Small intestine (tissue), 7 donors: ENCODE data around the gene FGD4. TPM values are rescaled to one million over a fixed set of nuclear protein-coding genes. Genes with fewer than 3 reads are reported as not detected.
A peak's percentile ranks its signal among the peaks of the same experiment; 100 is the strongest.

Experiments used
- DNase-seq, 2 donors: peaks; one replicate each; pipeline versions ENCODE4 v3.0.0 to v3.0.0-alpha.2; 2013
- FAIRE-seq: peaks from 2 replicates; lab custom pipeline; 2012; peaks lifted over from hg19 to GRCh38; lab: Jason Lieb, UNC
- H3K27ac ChIP-seq, 3 donors: one replicate each; pipeline ENCODE4 v1.5.1; 2013; ENCODE audit warnings: low read length in 2 of 3, mild to moderate bottlenecking in 2 of 3, control low read depth in 1 of 3, inconsistent platforms in 1 of 3, low read depth in 1 of 3, moderate library complexity in 1 of 3
- H3K27me3 ChIP-seq, 3 donors: one replicate each; pipeline ENCODE4 v1.6.1; 2013; ENCODE audit warnings: low read length in 3 of 3, inconsistent platforms in 1 of 3; ENCODE audit not compliant: control insufficient read depth in 3 of 3, insufficient read depth in 3 of 3
- H3K36me3 ChIP-seq, 3 donors: one replicate each; pipeline ENCODE4 v1.6.1; 2013; ENCODE audit warnings: low read length in 3 of 3, inconsistent platforms in 1 of 3, low read depth in 1 of 3, mild to moderate bottlenecking in 1 of 3, moderate library complexity in 1 of 3; ENCODE audit not compliant: control insufficient read depth in 3 of 3, insufficient read depth in 2 of 3
- H3K4me1 ChIP-seq, 3 donors: one replicate each; pipeline ENCODE4 v1.6.1; 2013; ENCODE audit warnings: low read length in 2 of 3, inconsistent platforms in 1 of 3, low read depth in 1 of 3, mild to moderate bottlenecking in 1 of 3, moderate library complexity in 1 of 3; ENCODE audit not compliant: control insufficient read depth in 3 of 3, insufficient read depth in 2 of 3
- H3K4me3 ChIP-seq, 3 donors: one replicate each; pipeline ENCODE4 v1.5.1; 2013; ENCODE audit warnings: low read length in 3 of 3, control low read depth in 1 of 3, inconsistent platforms in 1 of 3, low read depth in 1 of 3, mild to moderate bottlenecking in 1 of 3, moderate library complexity in 1 of 3
- H3K9me3 ChIP-seq, 2 donors: one replicate each; pipeline ENCODE4 v1.6.1; 2013; ENCODE audit warnings: low read depth in 1 of 2, low read length in 1 of 2; ENCODE audit not compliant: control insufficient read depth in 2 of 2, insufficient read depth in 1 of 2
- WGBS, 3 donors: extraction: QIAGEN DNeasy Blood & Tissue Kit; methylation state at CpG; one replicate each; pipeline ENCODE4 v1.1.7; 2013; 5-methylcytosine and 5-hydroxymethylcytosine counted together
- polyA plus RNA-seq, 4 donors: library from polyadenylated mRNA; stranded (reverse) in 3 of 4; unstranded in 1 of 4; fragments of 200-250 nt in 3 of 4; fragments of 120-200 nt in 1 of 4; gene quantifications; one replicate each; pipeline versions ENCODE4 v1.2.1 to v1.2.3, GENCODE V29; 2013
- donor health status: healthy with polysubstance abuse.
- donor health status: control.
- donor health status: control.
- donor health status: Bipolar disorder and iron deficiency.
- donor health status: healthy.

Gene FGD4
- polyA plus RNA-seq, 4 donors = 8.2 to 21.4 (median 14.2) TPM

GRCh38 chr12:32661706-32662105 lies 262.3 kb downstream of the FGD4 start:
- 86 to 92% (median 87%) methylated on average over 7 of the region's 7 CpGs for WGBS, 3 donors
- no peaks in the 10 kb centered on the region for H3K36me3 ChIP-seq
- no peaks in the 10 kb centered on the region for H3K4me1 ChIP-seq
- no peak overlapping the region for H3K4me3 ChIP-seq
- H3K27me3 ChIP-seq = no peaks in the 10 kb centered on the region
- FAIRE-seq (no peak), DNase-seq (no peak)
- H3K9me3 ChIP-seq = no peaks in the 10 kb centered on the region
- no peak overlapping the region for H3K27ac ChIP-seq

GRCh38 chr12:32662665-32663064 lies 263.3 kb downstream of the FGD4 start:
- Histone ChIP-seq H3K27me3 (no peaks in the 10 kb centered on the region), H3K4me1 (no peaks in the 10 kb centered on the region), H3K9me3 (no peaks in the 10 kb centered on the region), H3K4me3 (no peak overlapping the region), H3K27ac (no peak overlapping the region), H3K36me3 (no peaks in the 10 kb centered on the region)
- 85 to 94% (median 87%) methylated on average over 2 of the region's 2 CpGs for WGBS, 3 donors
- DNase-seq (no peak), FAIRE-seq (no peak)

- 82 to 87% (median 83%) methylated on average over 14 of the region's 14 CpGs for WGBS, 3 donors
- H3K27me3 ChIP-seq = no peaks in the 10 kb centered on the region
- FAIRE-seq = no peak
- no peak overlapping the region for H3K27ac ChIP-seq
- no peak overlapping the region for H3K4me3 ChIP-seq
- peaks cover 0 to 9% of the 10 kb centered on the region in 2 donors for H3K9me3 ChIP-seq
- no peaks in the 10 kb centered on the region for H3K4me1 ChIP-seq
- H3K36me3 ChIP-seq = no peaks in the 10 kb centered on the region
- no peak for DNase-seq
Measured at GRCh38 chr12:32666018-32666417, 266.7 kb downstream of the FGD4 start.

GRCh38 chr12:32669584-32669983 lies 270.2 kb downstream of the FGD4 start:
- FAIRE-seq (no peak), DNase-seq (no peak)
- 86 to 96% (median 96%) methylated on average over 1 of the region's 1 CpG for WGBS, 3 donors
- Histone ChIP-seq H3K4me3 (no peak overlapping the region), H3K27me3 (no peaks in the 10 kb centered on the region), H3K27ac (no peak overlapping the region), H3K36me3 (no peaks in the 10 kb centered on the region), H3K9me3 (peaks cover 0 to 9% of the 10 kb centered on the region in 2 donors), H3K4me1 (no peaks in the 10 kb centered on the region)

GRCh38 chr12:32671930-32672780 lies 272.8 kb downstream of the FGD4 start:
- peak; percentile 69 to 73 for DNase-seq
- Histone ChIP-seq H3K4me1 (no peaks in the 10 kb centered on the region), H3K9me3 (peaks cover 0 to 9% of the 10 kb centered on the region in 2 donors), H3K36me3 (no peaks in the 10 kb centered on the region), H3K4me3 (no peak overlapping the region), H3K27me3 (no peaks in the 10 kb centered on the region), H3K27ac (no peak overlapping the region)
- FAIRE-seq = no peak
- 31 to 42% (median 35%) methylated on average over 11 of the region's 11 CpGs for WGBS, 3 donors

GRCh38 chr12:32679091-32679919 lies 279.9 kb downstream of the FGD4 start, which contains the start of gene DNM1L:
TSS of gene DNM1L (plus strand) at chr12:32679301. CDS start at chr12:32679364, 63 bp downstream.
- Histone ChIP-seq H3K4me1 (no peaks in the 10 kb centered on the region), H3K27ac (peak within 1 kb of the TSS; percentile 92 to 96 (median 92)), H3K36me3 (peaks cover 0 to 10% (median 0%) of the 10 kb centered on the region in 3 donors), H3K27me3 (no peaks in the 10 kb centered on the region), H3K9me3 (no peaks in the 10 kb centered on the region), H3K4me3 (peak within 1 kb of the TSS; percentile 71 to 88 (median 86))
- FAIRE-seq (no peak), DNase-seq (peak; percentile 96 to 97)
- WGBS, 3 donors = 0 to 1% (median 0%) methylated on average over 65 to 76 of the region's 76 CpGs

GRCh38 chr12:32679920-32680237 lies 280.5 kb downstream of the FGD4 start:
- no peaks in the 10 kb centered on the region for H3K4me1 ChIP-seq
- no peak for FAIRE-seq
- H3K27ac ChIP-seq = peak overlapping the region; percentile 92 to 96 (median 92)
- DNase-seq = no peak
- H3K27me3 ChIP-seq = no peaks in the 10 kb centered on the region
- H3K9me3 ChIP-seq = no peaks in the 10 kb centered on the region
- peak overlapping the region; percentile 71 to 88 (median 86) for H3K4me3 ChIP-seq
- 0 to 1% (median 1%) methylated on average over 14 of the region's 14 CpGs for WGBS, 3 donors
- H3K36me3 ChIP-seq = peaks cover 0 to 13% (median 0%) of the 10 kb centered on the region in 3 donors

GRCh38 chr12:32680787-32681186 lies 281.4 kb downstream of the FGD4 start:
- Histone ChIP-seq H3K27me3 (no peaks in the 10 kb centered on the region), H3K27ac (peak overlapping the region in 1 of 3 donors; percentile 92), H3K4me3 (no peak overlapping the region), H3K36me3 (peaks cover 0 to 21% (median 0%) of the 10 kb centered on the region in 3 donors), H3K4me1 (no peaks in the 10 kb centered on the region), H3K9me3 (no peaks in the 10 kb centered on the region)
- DNase-seq (no peak), FAIRE-seq (peak; percentile 23)
